GM23338 (cell line): ENCODE measurements around the gene SUGCT. TPM values are rescaled to one million over a fixed set of nuclear protein-coding genes. Genes with fewer than 3 reads are reported as not detected.

Experiments
- ATAC-seq: fragments of 200-7000 bp; cut with Tn5 transposase; 3 replicates; pipeline ENCODE4 v1.9.1; 2020
- DNase-seq: peaks from one replicate; pipeline ENCODE4 v3.0.0-alpha.2; 2015; ENCODE audit warnings: low spot score
- H2AFZ ChIP-seq: fragments of 200-600 bp; sonication (generic); 2 replicates; pipeline ENCODE4 v1.8.0; 2016; ENCODE audit warnings: antibody characterized with exemption, mild to moderate bottlenecking, moderate library complexity
- H3F3A ChIP-seq: fragments of 200-600 bp; sonication (generic); replicated peaks from 2 replicates; pipeline ENCODE4 v1.8.0; 2017; ENCODE audit warnings: antibody characterized with exemption, mixed run types, low read depth
- H3K27ac ChIP-seq: fragments of 200-600 bp; sonication (generic); 2 replicates; pipeline ENCODE4 v1.6.1; 2016; ENCODE audit warnings: low read depth
- H3K27me3 ChIP-seq: fragments of 200-600 bp; sonication (generic); 2 replicates; pipeline ENCODE4 v1.8.0; 2016; ENCODE audit warnings: mild to moderate bottlenecking, mixed run types, moderate library complexity; ENCODE audit not compliant: insufficient read depth
- H3K36me3 ChIP-seq: fragments of 200-600 bp; sonication (generic); 2 replicates; pipeline ENCODE4 v1.8.0; 2016; ENCODE audit warnings: mild to moderate bottlenecking; ENCODE audit not compliant: insufficient read depth
- H3K4me1 ChIP-seq: fragments of 200-600 bp; sonication (generic); 2 replicates; pipeline ENCODE4 v1.8.0; 2016; ENCODE audit warnings: mild to moderate bottlenecking, moderate library complexity; ENCODE audit not compliant: insufficient read depth
- H3K4me2 ChIP-seq: fragments of 200-600 bp; sonication (generic); 2 replicates; pipeline ENCODE4 v1.7.1; 2017; ENCODE audit warnings: mixed run types
- H3K4me3 ChIP-seq: fragments of 200-600 bp; sonication (generic); 2 replicates; pipeline ENCODE4 v1.6.1; 2016; ENCODE audit warnings: mixed run types
- H3K79me2 ChIP-seq: fragments of 200-600 bp; sonication (generic); replicated peaks from 2 replicates; pipeline ENCODE4 v1.8.0; 2017; ENCODE audit warnings: mild to moderate bottlenecking; ENCODE audit not compliant: insufficient read depth
- H3K9me2 ChIP-seq: fragments of 200-600 bp; sonication (generic); 2 replicates; pipeline ENCODE4 v1.8.0; 2017; ENCODE audit not compliant: insufficient read depth
- H4K20me1 ChIP-seq: fragments of 200-600 bp; sonication (generic); replicated peaks from 2 replicates; pipeline ENCODE4 v1.8.0; 2017; ENCODE audit warnings: mild to moderate bottlenecking; ENCODE audit not compliant: insufficient read depth
- H3K27ac Mint-ChIP-seq: 2 replicates; pipeline ENCODE4 v1.8.0; 2020; ENCODE audit warnings: inconsistent platforms, mild to moderate bottlenecking, moderate library complexity, mixed read lengths
- H3K27me3 Mint-ChIP-seq: 3 replicates; pipeline ENCODE4 v1.8.0; 2022; ENCODE audit warnings: low read depth, mild to moderate bottlenecking, moderate library complexity, mixed read lengths, inconsistent platforms; ENCODE audit not compliant: insufficient read depth, poor library complexity
- H3K36me3 Mint-ChIP-seq: 3 replicates; pipeline ENCODE4 v1.8.0; 2021; ENCODE audit warnings: low read depth, mild to moderate bottlenecking, inconsistent platforms, moderate library complexity, mixed read lengths
- H3K4me1 Mint-ChIP-seq: 3 replicates; pipeline ENCODE4 v1.8.0; 2020; ENCODE audit warnings: mild to moderate bottlenecking, inconsistent platforms, mixed read lengths
- H3K4me3 Mint-ChIP-seq: 3 replicates; pipeline ENCODE4 v1.8.0; 2021; ENCODE audit warnings: moderate library complexity, mild to moderate bottlenecking, inconsistent platforms, mixed read lengths
- H3K9me3 Mint-ChIP-seq: 3 replicates; pipeline ENCODE4 v1.8.0; 2020; ENCODE audit warnings: moderate library complexity, mild to moderate bottlenecking, inconsistent platforms, mixed read lengths
- CREB1 ChIP-seq: fragments of 250-450 bp; sonication (Bioruptor Pico); IDR thresholded peaks from 2 replicates; pipeline ENCODE4 v1.5.0; 2020; ENCODE audit warnings: low read depth, mild to moderate bottlenecking, moderate library complexity
- CTCF ChIP-seq, 2 experiments: fragments of 200-600 bp in 1 of 2; sonication (generic) in 1 of 2; conservative IDR thresholded peaks; 2 replicates each; pipeline versions ENCODE4 v1.5.1 to v1.6.1; 2016 to 2017; ENCODE audit warnings: antibody characterized with exemption in 2 of 2, low read depth in 2 of 2, mild to moderate bottlenecking in 2 of 2, moderate library complexity in 1 of 2
- ETS1 ChIP-seq: IDR thresholded peaks from 2 replicates; pipeline ENCODE4 v1.6.1; 2016; ENCODE audit warnings: antibody characterized with exemption
- EZH2 ChIP-seq: fragments of 200-600 bp; sonication (generic); IDR thresholded peaks from one replicate; pipeline ENCODE4 v1.8.0; 2017; ENCODE audit warnings: antibody characterized with exemption, mild to moderate bottlenecking, low read depth; ENCODE audit not compliant: unreplicated experiment
- EZH2phosphoT487 ChIP-seq: fragments of 200-600 bp; sonication (generic); IDR thresholded peaks from one replicate; pipeline ENCODE4 v1.8.1; 2018; ENCODE audit warnings: antibody characterized with exemption; ENCODE audit not compliant: unreplicated experiment
- JUNB ChIP-seq: IDR thresholded peaks from one replicate; pipeline ENCODE4 v1.6.1; 2016; ENCODE audit warnings: antibody characterized with exemption; ENCODE audit not compliant: unreplicated experiment
- NANOG ChIP-seq: IDR thresholded peaks from 2 replicates; pipeline ENCODE4 v1.6.1; 2016; ENCODE audit warnings: antibody characterized with exemption, borderline replicate concordance
- POLR2AphosphoS5 ChIP-seq: IDR thresholded peaks from 2 replicates; pipeline ENCODE4 v1.6.1; 2016; ENCODE audit warnings: antibody characterized with exemption, low read depth
- REST ChIP-seq: IDR thresholded peaks from one replicate; pipeline ENCODE4 v1.6.1; 2018; ENCODE audit warnings: antibody characterized with exemption; ENCODE audit not compliant: unreplicated experiment
- STAT1 ChIP-seq: IDR thresholded peaks from one replicate; pipeline ENCODE4 v1.6.1; 2016; ENCODE audit warnings: antibody characterized with exemption; ENCODE audit not compliant: unreplicated experiment
- ZNF114 ChIP-seq: fragments of 250-450 bp; sonication (Bioruptor Pico); IDR thresholded peaks from 2 replicates; pipeline ENCODE4 v1.5.0; 2020; ENCODE audit warnings: mild to moderate bottlenecking, moderate library complexity
- polyA plus RNA-seq: library from polyadenylated mRNA; unstranded; fragments of >200 nt; fragmentation: Nextera tagmentation; extraction: Ambion mirVana; gene quantifications from 2 replicates; pipeline ENCODE4 v1.2.1, GENCODE V29; 2016
- total RNA-seq: library from RNA; depleted of rRNA; stranded (reverse); fragments of >200 nt; shearing (Covaris generic); gene quantifications from 2 replicates; pipeline ENCODE4 v1.2.3, GENCODE V29; 2014
- TF ChIP-seq, protein P1 (sequence below): fragments of 250-450 bp; sonication (Bioruptor Pico); IDR thresholded peaks from 2 replicates; pipeline ENCODE4 v1.5.0; 2020; ENCODE audit warnings: mild to moderate bottlenecking, moderate library complexity

SUGCT gene
- total and polyA plus RNA-seq, 2 experiments from 2014 or later = 4.2 to 5.6 TPM

GRCh38 chr7:40243076-40243475 is 108.3 kb downstream of the SUGCT start (continued):
- TF ChIP-seq, protein P1, sequence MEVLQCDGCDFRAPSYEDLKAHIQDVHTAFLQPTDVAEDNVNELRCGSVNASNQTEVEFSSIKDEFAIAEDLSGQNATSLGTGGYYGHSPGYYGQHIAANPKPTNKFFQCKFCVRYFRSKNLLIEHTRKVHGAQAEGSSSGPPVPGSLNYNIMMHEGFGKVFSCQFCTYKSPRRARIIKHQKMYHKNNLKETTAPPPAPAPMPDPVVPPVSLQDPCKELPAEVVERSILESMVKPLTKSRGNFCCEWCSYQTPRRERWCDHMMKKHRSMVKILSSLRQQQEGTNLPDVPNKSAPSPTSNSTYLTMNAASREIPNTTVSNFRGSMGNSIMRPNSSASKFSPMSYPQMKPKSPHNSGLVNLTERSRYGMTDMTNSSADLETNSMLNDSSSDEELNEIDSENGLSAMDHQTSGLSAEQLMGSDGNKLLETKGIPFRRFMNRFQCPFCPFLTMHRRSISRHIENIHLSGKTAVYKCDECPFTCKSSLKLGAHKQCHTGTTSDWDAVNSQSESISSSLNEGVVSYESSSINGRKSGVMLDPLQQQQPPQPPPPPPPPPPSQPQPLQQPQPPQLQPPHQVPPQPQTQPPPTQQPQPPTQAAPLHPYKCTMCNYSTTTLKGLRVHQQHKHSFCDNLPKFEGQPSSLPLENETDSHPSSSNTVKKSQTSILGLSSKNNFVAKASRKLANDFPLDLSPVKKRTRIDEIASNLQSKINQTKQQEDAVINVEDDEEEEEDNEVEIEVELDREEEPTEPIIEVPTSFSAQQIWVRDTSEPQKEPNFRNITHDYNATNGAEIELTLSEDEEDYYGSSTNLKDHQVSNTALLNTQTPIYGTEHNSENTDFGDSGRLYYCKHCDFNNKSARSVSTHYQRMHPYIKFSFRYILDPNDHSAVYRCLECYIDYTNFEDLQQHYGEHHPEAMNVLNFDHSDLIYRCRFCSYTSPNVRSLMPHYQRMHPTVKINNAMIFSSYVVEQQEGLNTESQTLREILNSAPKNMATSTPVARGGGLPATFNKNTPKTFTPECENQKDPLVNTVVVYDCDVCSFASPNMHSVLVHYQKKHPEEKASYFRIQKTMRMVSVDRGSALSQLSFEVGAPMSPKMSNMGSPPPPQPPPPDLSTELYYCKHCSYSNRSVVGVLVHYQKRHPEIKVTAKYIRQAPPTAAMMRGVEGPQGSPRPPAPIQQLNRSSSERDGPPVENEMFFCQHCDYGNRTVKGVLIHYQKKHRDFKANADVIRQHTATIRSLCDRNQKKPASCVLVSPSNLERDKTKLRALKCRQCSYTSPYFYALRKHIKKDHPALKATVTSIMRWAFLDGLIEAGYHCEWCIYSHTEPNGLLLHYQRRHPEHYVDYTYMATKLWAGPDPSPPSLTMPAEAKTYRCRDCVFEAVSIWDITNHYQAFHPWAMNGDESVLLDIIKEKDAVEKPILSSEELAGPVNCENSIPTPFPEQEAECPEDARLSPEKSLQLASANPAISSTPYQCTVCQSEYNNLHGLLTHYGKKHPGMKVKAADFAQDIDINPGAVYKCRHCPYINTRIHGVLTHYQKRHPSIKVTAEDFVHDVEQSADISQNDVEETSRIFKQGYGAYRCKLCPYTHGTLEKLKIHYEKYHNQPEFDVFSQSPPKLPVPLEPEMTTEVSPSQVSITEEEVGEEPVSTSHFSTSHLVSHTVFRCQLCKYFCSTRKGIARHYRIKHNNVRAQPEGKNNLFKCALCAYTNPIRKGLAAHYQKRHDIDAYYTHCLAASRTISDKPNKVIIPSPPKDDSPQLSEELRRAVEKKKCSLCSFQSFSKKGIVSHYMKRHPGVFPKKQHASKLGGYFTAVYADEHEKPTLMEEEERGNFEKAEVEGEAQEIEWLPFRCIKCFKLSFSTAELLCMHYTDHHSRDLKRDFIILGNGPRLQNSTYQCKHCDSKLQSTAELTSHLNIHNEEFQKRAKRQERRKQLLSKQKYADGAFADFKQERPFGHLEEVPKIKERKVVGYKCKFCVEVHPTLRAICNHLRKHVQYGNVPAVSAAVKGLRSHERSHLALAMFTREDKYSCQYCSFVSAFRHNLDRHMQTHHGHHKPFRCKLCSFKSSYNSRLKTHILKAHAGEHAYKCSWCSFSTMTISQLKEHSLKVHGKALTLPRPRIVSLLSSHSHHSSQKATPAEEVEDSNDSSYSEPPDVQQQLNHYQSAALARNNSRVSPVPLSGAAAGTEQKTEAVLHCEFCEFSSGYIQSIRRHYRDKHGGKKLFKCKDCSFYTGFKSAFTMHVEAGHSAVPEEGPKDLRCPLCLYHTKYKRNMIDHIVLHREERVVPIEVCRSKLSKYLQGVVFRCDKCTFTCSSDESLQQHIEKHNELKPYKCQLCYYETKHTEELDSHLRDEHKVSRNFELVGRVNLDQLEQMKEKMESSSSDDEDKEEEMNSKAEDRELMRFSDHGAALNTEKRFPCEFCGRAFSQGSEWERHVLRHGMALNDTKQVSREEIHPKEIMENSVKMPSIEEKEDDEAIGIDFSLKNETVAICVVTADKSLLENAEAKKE (CRISPR knock-in tag) = no peak
- TF ChIP-seq ZNF114 (CRISPR knock-in tag) = no peak

DNA sequence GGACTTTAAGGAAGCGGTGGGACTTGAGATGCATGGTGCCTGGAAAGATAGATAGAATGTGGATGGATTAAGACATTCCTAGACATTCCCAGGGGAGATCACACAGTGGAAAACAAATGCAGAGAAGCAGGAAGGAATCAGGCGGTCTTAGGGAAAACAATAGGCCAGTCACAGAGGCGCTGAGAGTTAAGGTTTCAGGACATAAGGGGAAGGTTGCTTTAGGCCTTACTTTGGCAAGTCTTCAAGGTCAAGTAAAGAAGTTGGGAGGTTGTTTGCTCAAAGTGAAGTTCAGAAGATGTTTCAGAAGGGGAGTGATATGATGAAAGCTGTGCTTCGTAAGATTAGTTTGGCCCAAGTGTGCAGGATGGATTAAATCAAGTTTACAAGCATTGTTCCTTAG is 109.4 kb downstream of the SUGCT start:
- ATAC-seq (peak; percentile 50), DNase-seq (peak; percentile 38)
- Histone ChIP-seq H3K27me3 (no peaks in the 10 kb centered on the region), H3K36me3 (no peaks in the 10 kb centered on the region), H3K79me2 (no peaks in the 10 kb centered on the region), H3K4me1 (no peaks in the 10 kb centered on the region), H3K4me2 (no peak overlapping the region), H4K20me1 (no peaks in the 10 kb centered on the region), H3K4me3 (no peak overlapping the region), H2AFZ (no peak overlapping the region), H3K9me2 (no peaks in the 10 kb centered on the region), H3K27ac (no peak overlapping the region), H3F3A (no peaks in the 10 kb centered on the region)
- Mint-ChIP-seq H3K4me3 (no peak overlapping the region), H3K36me3 (no peaks in the 10 kb centered on the region), H3K9me3 (no peaks in the 10 kb centered on the region), H3K27me3 (no peaks in the 10 kb centered on the region), H3K27ac (peak overlapping the region; percentile 20; the same call in 1 of the 2 replicates), H3K4me1 (peaks cover 4% of the 10 kb centered on the region; the same call in 1 of the 3 replicates)
- no peak for TF ChIP-seq STAT1
- TF ChIP-seq ZNF114 (CRISPR knock-in tag) = no peak
- TF ChIP-seq POLR2AphosphoS5 = no peak
- TF ChIP-seq EZH2phosphoT487 = no peak
- no peak for TF ChIP-seq CTCF (conservative IDR thresholded peaks at IDR 0.05; ENCODE audit: low read depth in 2 of 2)
- no peak for TF ChIP-seq CREB1 (CRISPR knock-in tag)
- no peak for TF ChIP-seq NANOG
- no peak for TF ChIP-seq REST
- no peak for TF ChIP-seq EZH2
- no peak for TF ChIP-seq JUNB
- TF ChIP-seq ETS1 = no peak
